Fibroblast of gingiva (primary cell): Measurements from ENCODE around the gene B3GALNT2.
A peak's percentile ranks its signal among the peaks of the same experiment; 100 is the strongest.
"Not testable (repeated sequence)": the region's sequence is repeated elsewhere in the genome, so short reads cannot be mapped to it uniquely, and the experiment has no call there.

Experiments used
- DNase-seq: peaks from one replicate; pipeline ENCODE4 v3.0.0-alpha.2; 2011; ENCODE audit warnings: low read depth

Gene B3GALNT2

GRCh38 chr1:235503403-235504121 is 690 bp downstream of the B3GALNT2 start:
- peak; percentile 49 for DNase-seq

- DNase-seq, result peak; percentile 32
These were observed 1.4 kb downstream of the B3GALNT2 start for GRCh38 chr1:235502601-235503402.

- no peak for DNase-seq
These were observed 3.2 kb downstream of the B3GALNT2 start for GRCh38 chr1:235500971-235501540.

GRCh38 chr1:235495551-235495950 is 8.7 kb downstream of the B3GALNT2 start:
- DNase-seq, result no peak

- no peak for DNase-seq
These were observed 9.2 kb downstream of the B3GALNT2 start for GRCh38 chr1:235495030-235495429.

GRCh38 chr1:235494531-235494930 is 9.7 kb downstream of the B3GALNT2 start:
- no peak for DNase-seq

- DNase-seq, result no peak
These were observed 12.6 kb downstream of the B3GALNT2 start for GRCh38 chr1:235491644-235492043.

GRCh38 chr1:235486321-235486720 is 17.9 kb downstream of the B3GALNT2 start:
- no peak for DNase-seq

GRCh38 chr1:235485558-235485957 is 18.7 kb downstream of the B3GALNT2 start:
- DNase-seq, result no peak

GRCh38 chr1:235483090-235483489 is 21.2 kb downstream of the B3GALNT2 start:
- no peak for DNase-seq

GRCh38 chr1:235473806-235474205 is 30.4 kb downstream of the B3GALNT2 start:
- no peak for DNase-seq

GRCh38 chr1:235470741-235471439 is 33.4 kb downstream of the B3GALNT2 start:
- no peak for DNase-seq

- not testable (repeated sequence) for DNase-seq
These were observed 34.4 kb downstream of the B3GALNT2 start for GRCh38 chr1:235469897-235470296.

- DNase-seq, result no peak
These were observed 35.3 kb downstream of the B3GALNT2 start for GRCh38 chr1:235468970-235469369.

GRCh38 chr1:235468004-235468403 is 36.2 kb downstream of the B3GALNT2 start:
- DNase-seq, result no peak

GRCh38 chr1:235465066-235465465 is 39.2 kb downstream of the B3GALNT2 start:
- no peak for DNase-seq

- not testable (repeated sequence) for DNase-seq
These were observed 41.4 kb downstream of the B3GALNT2 start for GRCh38 chr1:235462832-235463231.

GRCh38 chr1:235461954-235462353 is 42.3 kb downstream of the B3GALNT2 start:
- no peak for DNase-seq

- no peak for DNase-seq
These were observed 43.5 kb downstream of the B3GALNT2 start for GRCh38 chr1:235460770-235461169.

- not testable (repeated sequence) for DNase-seq
These were observed 46.4 kb downstream of the B3GALNT2 start for GRCh38 chr1:235457856-235458255.

- no peak for DNase-seq
These were observed 48.4 kb downstream of the B3GALNT2 start for GRCh38 chr1:235455823-235456222.

- no peak for DNase-seq
These were observed 49.2 kb downstream of the B3GALNT2 start for GRCh38 chr1:235455097-235455496.
